Dendritic cell treated with granulocyte-macrophage colony-stimulating factor and Interleukin-4, amounts not matched to agents 40 ng/mL and 50 ng/mL, for 4 days (primary cell): ENCODE results near the gene TCHP.
A peak's percentile ranks its signal among the peaks of the same experiment; 100 is the strongest.
"Not testable (repeated sequence)": the region's sequence is repeated elsewhere in the genome, so short reads cannot be mapped to it uniquely, and the experiment has no call there.

Source experiments
- H3K27ac Mint-ChIP-seq: one replicate; pipeline ENCODE4 v1.8.0; 2022; ENCODE audit warnings: mild to moderate bottlenecking, mixed read lengths
- H3K27me3 Mint-ChIP-seq: one replicate; pipeline ENCODE4 v1.8.0; 2022; ENCODE audit warnings: mild to moderate bottlenecking, mixed read lengths
- H3K36me3 Mint-ChIP-seq: one replicate; pipeline ENCODE4 v1.8.0; 2022; ENCODE audit warnings: low read depth, mixed read lengths
- H3K4me1 Mint-ChIP-seq: one replicate; pipeline ENCODE4 v1.8.0; 2022; ENCODE audit warnings: low read depth, mixed read lengths
- H3K4me3 Mint-ChIP-seq: one replicate; pipeline ENCODE4 v1.8.0; 2022; ENCODE audit warnings: mild to moderate bottlenecking, moderate library complexity, mixed read lengths
- H3K9me3 Mint-ChIP-seq: one replicate; pipeline ENCODE4 v1.8.0; 2022; ENCODE audit warnings: mixed read lengths
- intact Hi-C: fragments of 100-400 bp; cut with micrococcal nuclease; formaldehyde crosslinking; loops from one replicate; pipeline ENCODE4 v1.15.0; 2022

TCHP gene, protein sequence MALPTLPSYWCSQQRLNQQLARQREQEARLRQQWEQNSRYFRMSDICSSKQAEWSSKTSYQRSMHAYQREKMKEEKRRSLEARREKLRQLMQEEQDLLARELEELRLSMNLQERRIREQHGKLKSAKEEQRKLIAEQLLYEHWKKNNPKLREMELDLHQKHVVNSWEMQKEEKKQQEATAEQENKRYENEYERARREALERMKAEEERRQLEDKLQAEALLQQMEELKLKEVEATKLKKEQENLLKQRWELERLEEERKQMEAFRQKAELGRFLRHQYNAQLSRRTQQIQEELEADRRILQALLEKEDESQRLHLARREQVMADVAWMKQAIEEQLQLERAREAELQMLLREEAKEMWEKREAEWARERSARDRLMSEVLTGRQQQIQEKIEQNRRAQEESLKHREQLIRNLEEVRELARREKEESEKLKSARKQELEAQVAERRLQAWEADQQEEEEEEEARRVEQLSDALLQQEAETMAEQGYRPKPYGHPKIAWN

DNA sequence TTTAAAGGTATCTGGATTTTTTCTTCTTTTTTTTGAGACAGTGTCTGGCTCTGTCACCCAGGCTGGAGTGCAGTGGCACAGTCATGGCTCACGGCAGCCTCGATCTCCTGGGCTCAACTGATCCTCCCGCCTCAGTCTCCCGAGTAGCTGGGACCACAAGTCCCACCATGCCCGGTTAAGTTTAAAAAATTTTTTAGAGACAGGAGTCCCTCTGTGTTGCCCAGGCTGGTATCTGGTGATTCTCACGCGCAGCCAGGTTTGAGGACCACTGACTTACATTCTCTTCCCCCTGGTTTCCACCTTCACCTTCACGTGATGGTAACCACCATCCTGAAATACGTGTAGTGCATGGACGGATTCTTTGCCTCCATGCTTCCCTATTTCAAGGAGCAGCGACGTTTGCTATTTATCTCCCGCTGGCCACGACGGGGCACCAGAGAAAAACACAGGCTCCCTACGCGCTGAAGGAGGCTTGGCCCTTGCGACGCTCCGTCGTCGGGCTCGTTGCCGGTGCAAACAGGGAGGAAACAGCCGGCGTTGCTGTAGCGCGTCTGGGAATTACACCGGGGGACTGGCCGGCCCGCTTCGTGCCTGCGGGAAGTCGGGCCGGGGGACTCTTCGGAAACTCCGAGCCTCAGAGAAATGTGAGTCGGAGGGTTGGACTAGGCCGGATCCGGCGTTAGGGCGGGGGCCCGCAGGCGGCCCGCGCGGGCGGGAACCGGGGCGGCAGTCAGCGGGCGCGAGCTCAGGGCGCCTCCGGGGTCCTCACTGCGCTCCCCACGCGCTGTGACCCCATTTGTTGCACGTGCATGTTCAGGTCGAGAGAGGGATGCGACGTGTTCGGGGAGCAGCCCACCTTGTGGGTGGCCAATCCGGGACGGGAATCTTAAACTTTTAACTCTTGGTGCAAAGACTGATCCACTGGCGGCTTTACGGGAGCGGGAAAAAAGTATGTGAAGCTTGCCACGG, at the start of gene TCHP:
Gene TCHP (plus strand): TSS at position 492 of the 969 bp plus-strand sequence. CDS start 2,753 bp downstream, outside the sequence.
- no peaks in the 10 kb centered on the region for H3K9me3 Mint-ChIP-seq
- H3K36me3 Mint-ChIP-seq, result peaks cover 33% of the 10 kb centered on the region
- intact Hi-C loops, result loop anchor here (10.0 kb wide), 1 partner anchor 45 kb away; no protein-coding TSS in a partner anchor
- H3K4me3 Mint-ChIP-seq, result peak within 1 kb of the TSS; percentile 94
- H3K27ac Mint-ChIP-seq, result peak within 1 kb of the TSS; percentile 94
- H3K27me3 Mint-ChIP-seq, result no peaks in the 10 kb centered on the region
- H3K4me1 Mint-ChIP-seq, result peaks cover 24% of the 10 kb centered on the region

DNA sequence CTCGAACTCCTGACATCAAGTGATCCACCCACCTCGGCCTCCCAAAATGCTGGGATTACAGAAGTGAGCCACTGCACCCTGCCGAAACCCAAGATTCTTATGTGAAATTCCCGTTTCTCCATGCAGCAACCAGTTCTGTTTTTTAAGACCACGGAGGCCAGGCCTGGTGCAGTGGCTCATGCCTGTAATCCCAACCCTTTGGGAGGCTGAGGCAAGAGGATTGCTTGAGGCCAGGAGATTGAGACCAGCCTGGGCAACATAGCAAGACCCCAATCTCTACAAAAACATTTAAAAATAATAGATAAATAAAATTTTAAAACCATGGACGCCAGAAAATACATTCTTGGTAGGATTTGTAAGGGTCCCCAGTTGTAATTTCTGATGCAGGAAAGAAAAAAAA, 49.6 kb upstream of the TCHP start:
- Mint-ChIP-seq H3K4me1 (peaks cover 44% of the 10 kb centered on the region), H3K36me3 (peaks cover 28% of the 10 kb centered on the region)
- intact Hi-C loops, result loop anchor here (10.0 kb wide), 1 partner anchor 54 kb away; the partner anchor contains the start of gene TCHP
- not testable (repeated sequence) for H3K4me3 Mint-ChIP-seq, H3K27ac Mint-ChIP-seq, H3K9me3 Mint-ChIP-seq, H3K27me3 Mint-ChIP-seq

DNA sequence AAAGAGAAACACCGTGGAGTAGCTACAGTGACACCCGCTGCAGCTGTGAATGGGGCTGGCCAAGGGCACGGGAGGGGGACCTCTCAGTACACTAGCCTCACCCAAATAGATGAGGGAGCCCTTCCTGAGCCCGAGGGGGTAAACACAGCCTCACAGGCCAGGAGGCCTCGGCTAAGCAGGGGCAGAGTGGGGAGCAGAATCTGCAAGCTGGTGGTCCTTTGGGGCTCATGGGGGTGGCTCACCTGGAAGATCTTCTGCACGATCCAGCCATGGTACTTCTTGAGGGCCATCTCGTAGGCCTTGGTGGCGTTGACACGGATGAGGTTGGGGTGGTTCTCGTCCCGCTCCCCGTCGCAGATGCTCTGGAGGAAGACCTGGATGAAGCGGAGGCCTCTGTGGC, 44.7 kb upstream of the TCHP start:
- H3K4me3 Mint-ChIP-seq, result no peak overlapping the region
- no peaks in the 10 kb centered on the region for H3K9me3 Mint-ChIP-seq
- H3K27ac Mint-ChIP-seq, result no peak overlapping the region
- peaks cover 60% of the 10 kb centered on the region for H3K36me3 Mint-ChIP-seq
- H3K27me3 Mint-ChIP-seq, result no peaks in the 10 kb centered on the region
- H3K4me1 Mint-ChIP-seq, result peaks cover 1% of the 10 kb centered on the region
- intact Hi-C loops, result loop anchor here (2.0 to 10.0 kb wide), 2 partner anchors 49 to 75 kb away; partner anchors contain the start of gene TCHP

DNA sequence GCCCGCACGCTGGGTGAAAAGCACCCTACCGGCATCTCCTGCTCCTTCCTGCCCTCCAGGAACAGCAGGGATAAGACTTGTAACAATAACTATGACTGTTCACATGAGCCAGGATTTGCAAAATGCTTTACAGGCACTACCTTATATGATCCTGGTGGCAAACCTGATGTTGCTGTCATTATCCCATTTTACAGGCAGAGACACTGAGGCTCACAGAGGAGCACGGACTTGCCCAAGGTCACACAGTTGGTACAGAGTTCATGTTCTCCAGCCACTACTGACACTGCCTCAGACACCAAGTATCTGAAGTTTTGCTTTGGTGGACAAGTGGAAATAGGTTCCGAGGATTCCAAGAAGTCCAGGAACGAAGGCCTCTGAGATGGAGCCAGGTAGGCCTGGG, 42.4 kb upstream of the TCHP start:
- Mint-ChIP-seq H3K4me1 (no peaks in the 10 kb centered on the region), H3K36me3 (peaks cover 70% of the 10 kb centered on the region), H3K27ac (no peak overlapping the region), H3K4me3 (no peak overlapping the region), H3K9me3 (no peaks in the 10 kb centered on the region), H3K27me3 (no peaks in the 10 kb centered on the region)
- intact Hi-C loops, result loop anchor here (10.0 kb wide), 1 partner anchor 47 kb away; the partner anchor contains the start of gene TCHP

DNA sequence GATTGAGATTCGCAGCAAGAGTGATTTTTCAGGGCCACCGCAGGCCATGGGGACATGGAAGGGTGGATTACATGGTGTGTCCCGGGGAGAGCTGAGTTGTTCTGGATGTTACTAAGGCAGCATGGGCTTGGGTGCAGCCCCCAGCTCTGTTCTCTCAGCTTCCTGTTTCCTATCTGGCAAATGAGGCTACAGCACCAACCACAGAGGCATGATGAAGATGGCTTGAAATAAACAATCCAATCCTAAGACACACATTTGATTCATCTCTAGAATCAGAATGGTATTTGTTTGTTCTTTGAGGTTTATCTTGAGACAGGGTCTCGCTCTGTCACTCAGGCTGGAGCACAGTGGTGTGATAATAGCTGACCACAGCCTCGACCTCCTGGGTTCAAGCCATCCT, 41.3 kb upstream of the TCHP start:
- peaks cover under 1% of the 10 kb centered on the region for H3K4me1 Mint-ChIP-seq
- no peak overlapping the region for H3K4me3 Mint-ChIP-seq
- H3K9me3 Mint-ChIP-seq, result no peaks in the 10 kb centered on the region
- intact Hi-C loops, result loop anchor here (10.0 kb wide), 1 partner anchor 46 kb away; the partner anchor contains the start of gene TCHP
- no peaks in the 10 kb centered on the region for H3K27me3 Mint-ChIP-seq
- H3K27ac Mint-ChIP-seq, result no peak overlapping the region
- H3K36me3 Mint-ChIP-seq, result peaks cover 76% of the 10 kb centered on the region

GRCh38 chr12:109860977-109861376, 39.1 kb upstream of the TCHP start:
- no peak overlapping the region for H3K27ac Mint-ChIP-seq
- no peaks in the 10 kb centered on the region for H3K27me3 Mint-ChIP-seq
- H3K9me3 Mint-ChIP-seq, result no peaks in the 10 kb centered on the region
- intact Hi-C loops, result no loop called here
- H3K36me3 Mint-ChIP-seq, result peaks cover 58% of the 10 kb centered on the region
- peaks cover 19% of the 10 kb centered on the region for H3K4me1 Mint-ChIP-seq
- H3K4me3 Mint-ChIP-seq, result no peak overlapping the region

GRCh38 chr12:109861689-109862314, 38.3 kb upstream of the TCHP start:
- no peaks in the 10 kb centered on the region for H3K27me3 Mint-ChIP-seq
- no peak overlapping the region for H3K4me3 Mint-ChIP-seq
- H3K27ac Mint-ChIP-seq, result no peak overlapping the region
- peaks cover 19% of the 10 kb centered on the region for H3K4me1 Mint-ChIP-seq
- H3K36me3 Mint-ChIP-seq, result peaks cover 51% of the 10 kb centered on the region
- intact Hi-C loops, result no loop called here
- no peaks in the 10 kb centered on the region for H3K9me3 Mint-ChIP-seq

GRCh38 chr12:109862491-109862890, 37.6 kb upstream of the TCHP start:
- H3K4me1 Mint-ChIP-seq, result peaks cover 19% of the 10 kb centered on the region
- H3K9me3 Mint-ChIP-seq, H3K27ac Mint-ChIP-seq, intact Hi-C loops, H3K27me3 Mint-ChIP-seq, H3K4me3 Mint-ChIP-seq: not testable (repeated sequence)
- peaks cover 44% of the 10 kb centered on the region for H3K36me3 Mint-ChIP-seq

- H3K27me3 Mint-ChIP-seq, result no peaks in the 10 kb centered on the region
- intact Hi-C loops, result no loop called here
- H3K4me1 Mint-ChIP-seq, result peaks cover 27% of the 10 kb centered on the region
- no peak overlapping the region for H3K4me3 Mint-ChIP-seq
- no peak overlapping the region for H3K27ac Mint-ChIP-seq
- no peaks in the 10 kb centered on the region for H3K9me3 Mint-ChIP-seq
- H3K36me3 Mint-ChIP-seq, result peaks cover 31% of the 10 kb centered on the region
These were observed 36.0 kb upstream of the TCHP start for GRCh38 chr12:109863847-109864712.

DNA sequence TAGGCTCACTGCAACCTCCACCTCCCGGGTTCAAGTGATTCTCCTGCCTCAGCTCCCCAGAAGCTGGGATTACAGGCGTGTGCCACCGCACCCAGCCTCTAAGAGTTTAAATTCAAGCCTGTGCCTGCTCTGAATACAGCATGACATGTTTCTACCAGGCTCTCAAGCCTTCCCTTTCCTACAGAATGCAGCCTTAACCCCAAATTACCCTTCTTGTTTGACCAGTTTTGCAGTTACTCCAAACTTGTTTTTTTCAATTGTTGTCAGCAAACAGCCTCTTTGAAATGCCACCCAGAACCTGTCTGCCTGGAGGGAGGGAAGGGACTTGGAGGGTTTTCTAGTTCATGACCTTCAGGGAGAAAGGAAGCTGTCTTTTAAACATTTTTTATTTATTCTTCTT, 35.2 kb upstream of the TCHP start:
- no peaks in the 10 kb centered on the region for H3K9me3 Mint-ChIP-seq
- H3K4me3 Mint-ChIP-seq, result no peak overlapping the region
- no peaks in the 10 kb centered on the region for H3K27me3 Mint-ChIP-seq
- peaks cover 31% of the 10 kb centered on the region for H3K36me3 Mint-ChIP-seq
- H3K27ac Mint-ChIP-seq, result no peak overlapping the region
- intact Hi-C loops, result no loop called here
- H3K4me1 Mint-ChIP-seq, result peaks cover 31% of the 10 kb centered on the region

DNA sequence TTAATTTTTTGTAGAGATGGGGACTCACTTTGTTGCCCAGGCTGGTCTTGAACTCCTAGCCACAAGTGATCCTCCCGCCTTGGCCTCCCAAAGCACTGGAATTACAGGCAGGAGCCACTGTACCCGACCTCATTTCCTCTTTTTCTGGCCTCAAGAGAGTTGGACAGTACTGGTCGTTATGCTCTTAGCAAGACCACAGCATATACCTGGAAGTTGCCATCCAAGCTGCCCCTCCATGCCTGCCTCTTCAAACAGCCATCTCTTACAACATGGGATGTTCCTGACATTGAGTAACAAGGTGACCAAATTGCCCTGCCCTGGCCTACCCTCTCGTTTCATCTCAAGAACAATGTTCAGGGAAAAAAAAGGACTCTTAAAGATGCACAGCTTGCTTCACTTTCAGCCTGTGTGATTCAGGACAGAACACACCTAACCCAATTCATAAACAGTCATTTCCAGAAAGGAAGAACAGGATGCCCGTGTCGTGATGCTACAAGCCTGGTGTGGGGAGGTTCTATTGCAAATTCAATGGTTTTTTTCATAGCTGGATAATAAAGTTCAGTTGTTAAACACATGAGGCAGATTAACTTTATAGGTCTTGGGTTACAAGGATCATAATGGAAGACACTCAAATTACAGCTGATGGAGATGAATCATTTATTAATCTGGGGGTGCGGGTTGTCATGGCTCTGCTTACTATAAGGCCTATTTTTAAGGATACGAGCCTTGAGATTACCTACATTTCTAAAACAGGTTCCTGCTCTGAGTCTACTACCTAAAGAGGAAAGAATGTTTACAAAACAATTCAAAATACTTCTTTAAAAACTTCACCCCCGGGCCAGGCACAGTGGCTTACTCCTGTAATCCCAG, 31.7 kb upstream of the TCHP start:
- no peaks in the 10 kb centered on the region for H3K27me3 Mint-ChIP-seq
- peaks cover 13% of the 10 kb centered on the region for H3K36me3 Mint-ChIP-seq
- no peak overlapping the region for H3K4me3 Mint-ChIP-seq
- intact Hi-C loops, result no loop called here
- peaks cover 61% of the 10 kb centered on the region for H3K4me1 Mint-ChIP-seq
- no peak overlapping the region for H3K27ac Mint-ChIP-seq
- H3K9me3 Mint-ChIP-seq, result no peaks in the 10 kb centered on the region

DNA sequence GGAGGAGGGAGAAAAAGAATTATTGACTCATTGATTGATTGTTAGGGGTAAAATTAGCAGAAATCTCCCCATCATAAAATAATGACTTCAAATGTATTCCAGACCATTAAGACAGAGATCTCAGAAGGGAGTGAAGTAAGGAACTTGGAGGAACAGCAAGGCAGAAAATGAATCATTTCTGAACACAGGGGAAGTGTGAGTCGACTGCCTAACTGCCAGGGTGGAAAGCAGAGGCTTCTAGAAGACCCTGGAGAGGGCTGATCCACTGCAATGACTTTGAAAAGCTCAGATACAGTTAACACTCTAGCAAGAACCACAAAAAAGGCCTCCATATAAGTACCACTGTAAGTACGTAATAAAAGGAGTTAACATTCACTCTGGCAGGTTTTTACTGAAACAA, 29.4 kb upstream of the TCHP start:
- Mint-ChIP-seq H3K36me3 (peaks cover 8% of the 10 kb centered on the region), H3K4me3 (no peak overlapping the region), H3K27ac (peak overlapping the region; percentile 55), H3K4me1 (peaks cover 55% of the 10 kb centered on the region), H3K27me3 (no peaks in the 10 kb centered on the region), H3K9me3 (no peaks in the 10 kb centered on the region)
- intact Hi-C loops, result no loop called here
